Measurements from ENCODE around the gene FBL.

DNA sequence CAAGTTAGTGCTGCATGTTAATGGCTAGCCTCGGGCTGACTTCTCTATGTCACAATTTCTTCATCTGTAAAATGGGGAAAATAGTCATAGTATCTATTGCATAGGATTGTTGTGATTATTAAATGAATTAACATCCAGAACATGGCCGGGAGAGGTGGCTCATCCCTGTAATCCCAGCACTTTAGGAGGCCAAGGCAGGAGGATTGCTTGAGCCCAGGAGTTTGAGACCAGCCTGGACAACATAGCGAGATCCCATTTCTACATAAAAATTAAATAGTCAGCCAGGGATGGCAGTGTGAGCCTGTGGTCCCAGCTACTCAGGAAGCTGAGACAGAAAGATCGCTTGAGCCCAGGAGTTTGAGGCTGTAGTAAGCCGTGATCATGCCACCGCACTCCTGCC lies 21.8 kb upstream of the FBL start:
- TF ChIP-seq POLR2A (IDR thresholded peaks at IDR 0.05) (no peak), POLR2AphosphoS5 (IDR thresholded peaks at IDR 0.05) (no peak)
- TF ChIP-seq, protein P1, sequence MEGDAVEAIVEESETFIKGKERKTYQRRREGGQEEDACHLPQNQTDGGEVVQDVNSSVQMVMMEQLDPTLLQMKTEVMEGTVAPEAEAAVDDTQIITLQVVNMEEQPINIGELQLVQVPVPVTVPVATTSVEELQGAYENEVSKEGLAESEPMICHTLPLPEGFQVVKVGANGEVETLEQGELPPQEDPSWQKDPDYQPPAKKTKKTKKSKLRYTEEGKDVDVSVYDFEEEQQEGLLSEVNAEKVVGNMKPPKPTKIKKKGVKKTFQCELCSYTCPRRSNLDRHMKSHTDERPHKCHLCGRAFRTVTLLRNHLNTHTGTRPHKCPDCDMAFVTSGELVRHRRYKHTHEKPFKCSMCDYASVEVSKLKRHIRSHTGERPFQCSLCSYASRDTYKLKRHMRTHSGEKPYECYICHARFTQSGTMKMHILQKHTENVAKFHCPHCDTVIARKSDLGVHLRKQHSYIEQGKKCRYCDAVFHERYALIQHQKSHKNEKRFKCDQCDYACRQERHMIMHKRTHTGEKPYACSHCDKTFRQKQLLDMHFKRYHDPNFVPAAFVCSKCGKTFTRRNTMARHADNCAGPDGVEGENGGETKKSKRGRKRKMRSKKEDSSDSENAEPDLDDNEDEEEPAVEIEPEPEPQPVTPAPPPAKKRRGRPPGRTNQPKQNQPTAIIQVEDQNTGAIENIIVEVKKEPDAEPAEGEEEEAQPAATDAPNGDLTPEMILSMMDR (IDR thresholded peaks at IDR 0.05), result no peak
